MM.1S (cell line): ENCODE measurements around the gene PYGM.

ENCODE experiments used
- DNase-seq: peaks from one replicate; pipeline ENCODE4 v3.0.0-alpha.2; 2015
- H2AFZ ChIP-seq: fragments of 300-600 bp; sonication (generic); 2 replicates; pipeline ENCODE4 v1.6.0; 2016; ENCODE audit warnings: antibody characterized with exemption, low read length
- H3F3A ChIP-seq: fragments of 300-600 bp; sonication (generic); 2 replicates; pipeline ENCODE4 v1.6.1; 2016; ENCODE audit warnings: mild to moderate bottlenecking, antibody characterized with exemption, low read length, moderate library complexity, mixed read lengths; ENCODE audit not compliant: insufficient read depth
- H3K27ac ChIP-seq: fragments of 300-600 bp; sonication (generic); 2 replicates; pipeline ENCODE4 v1.5.1; 2016; ENCODE audit warnings: mild to moderate bottlenecking, low read length
- H3K27me3 ChIP-seq: fragments of 300-600 bp; sonication (generic); replicated peaks from 2 replicates; pipeline ENCODE4 v1.6.0; 2016; ENCODE audit warnings: low read length; ENCODE audit not compliant: insufficient read depth
- H3K36me3 ChIP-seq: fragments of 300-600 bp; sonication (generic); replicated peaks from 2 replicates; pipeline ENCODE4 v1.6.1; 2016; ENCODE audit warnings: mild to moderate bottlenecking, low read length, mixed read lengths; ENCODE audit not compliant: insufficient read depth
- H3K4me1 ChIP-seq: fragments of 300-600 bp; sonication (generic); 2 replicates; pipeline ENCODE4 v1.6.1; 2016; ENCODE audit warnings: low read length, mixed read lengths
- H3K4me2 ChIP-seq: fragments of 300-600 bp; sonication (generic); 2 replicates; pipeline ENCODE4 v1.6.0; 2016; ENCODE audit warnings: low read depth, low read length
- H3K4me3 ChIP-seq: fragments of 300-600 bp; sonication (generic); 2 replicates; pipeline ENCODE4 v1.5.1; 2016; ENCODE audit warnings: low read length, mixed read lengths
- H3K79me2 ChIP-seq: fragments of 300-600 bp; sonication (generic); 2 replicates; pipeline ENCODE4 v1.6.1; 2016; ENCODE audit warnings: mixed run types, low read length, mixed read lengths
- H3K9ac ChIP-seq: fragments of 300-600 bp; sonication (generic); 2 replicates; pipeline ENCODE4 v1.6.1; 2016; ENCODE audit warnings: low read length, mixed read lengths
- H3K9me2 ChIP-seq: fragments of 300-600 bp; sonication (generic); replicated peaks from 2 replicates; pipeline ENCODE4 v1.6.1; 2016; ENCODE audit warnings: mild to moderate bottlenecking, low read length, mixed read lengths; ENCODE audit not compliant: insufficient read depth
- H3K9me3 ChIP-seq: fragments of 300-600 bp; sonication (generic); replicated peaks from 2 replicates; pipeline ENCODE4 v1.6.1; 2016; ENCODE audit warnings: mild to moderate bottlenecking, low read length, mixed read lengths; ENCODE audit not compliant: insufficient read depth
- H4K20me1 ChIP-seq: fragments of 300-600 bp; sonication (generic); 2 replicates; pipeline ENCODE4 v1.6.1; 2016; ENCODE audit warnings: mild to moderate bottlenecking, low read length, moderate library complexity, mixed read lengths; ENCODE audit not compliant: insufficient read depth
- EZH2 ChIP-seq: fragments of 300-600 bp; sonication (generic); optimal IDR thresholded peaks from 2 replicates; pipeline ENCODE3; 2017; ENCODE audit warnings: low read depth, mild to moderate bottlenecking, antibody characterized with exemption, low read length, mixed read lengths
- EZH2phosphoT487 ChIP-seq: fragments of 300-600 bp; sonication (generic); IDR thresholded peaks from 2 replicates; pipeline ENCODE4 v1.6.1; 2018; ENCODE audit warnings: antibody characterized with exemption, low read length
- TF ChIP-seq, protein P1 (sequence below): fragments of 300-600 bp; sonication (generic); IDR thresholded peaks from 2 replicates; pipeline ENCODE4 v1.5.1; 2016; ENCODE audit warnings: antibody characterized with exemption, low read length, mixed read lengths

The PYGM gene

DNA sequence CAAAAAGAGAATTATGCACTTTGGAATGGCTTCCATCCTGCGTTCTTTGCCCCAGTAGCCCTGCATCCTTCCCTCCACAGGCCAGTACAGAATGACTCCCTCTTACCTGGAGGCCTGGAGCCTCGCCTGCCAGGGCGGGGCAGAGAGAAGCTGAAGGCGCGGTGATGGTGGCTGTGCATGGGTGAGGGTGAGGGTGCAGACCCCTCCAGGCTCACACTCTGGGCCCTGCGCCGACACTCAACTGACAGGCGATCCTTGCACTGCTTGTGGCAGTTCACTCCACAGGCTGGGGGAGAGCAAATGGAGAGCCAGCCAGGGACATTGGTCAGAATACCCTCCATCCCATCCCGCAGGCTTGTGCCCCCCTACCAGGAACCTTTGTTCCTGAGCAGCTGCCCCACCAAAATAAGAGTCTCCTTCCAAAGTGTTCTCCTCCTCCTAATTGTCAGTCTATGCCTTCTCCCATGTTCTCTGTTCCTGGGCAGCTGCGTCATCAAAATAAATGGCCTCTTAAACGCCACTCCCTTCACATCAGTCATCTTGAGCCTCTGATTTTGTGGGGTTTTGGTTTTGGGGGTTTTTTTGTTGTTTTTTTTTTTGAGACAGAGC lies 30.9 kb downstream of the PYGM start:
- Histone ChIP-seq H3F3A (no peaks in the 10 kb centered on the region), H3K9me2 (no peaks in the 10 kb centered on the region), H4K20me1 (no peaks in the 10 kb centered on the region), H3K9ac (no peak overlapping the region), H3K9me3 (no peaks in the 10 kb centered on the region), H3K27me3 (peaks cover 87% of the 10 kb centered on the region), H3K79me2 (no peaks in the 10 kb centered on the region), H3K4me1 (no peaks in the 10 kb centered on the region), H3K4me2 (no peak overlapping the region), H3K36me3 (no peaks in the 10 kb centered on the region), H3K4me3 (no peak overlapping the region), H2AFZ (no peak overlapping the region), H3K27ac (no peak overlapping the region)
- TF ChIP-seq EZH2 (no peak), EZH2phosphoT487 (no peak)
- TF ChIP-seq, protein P1, sequence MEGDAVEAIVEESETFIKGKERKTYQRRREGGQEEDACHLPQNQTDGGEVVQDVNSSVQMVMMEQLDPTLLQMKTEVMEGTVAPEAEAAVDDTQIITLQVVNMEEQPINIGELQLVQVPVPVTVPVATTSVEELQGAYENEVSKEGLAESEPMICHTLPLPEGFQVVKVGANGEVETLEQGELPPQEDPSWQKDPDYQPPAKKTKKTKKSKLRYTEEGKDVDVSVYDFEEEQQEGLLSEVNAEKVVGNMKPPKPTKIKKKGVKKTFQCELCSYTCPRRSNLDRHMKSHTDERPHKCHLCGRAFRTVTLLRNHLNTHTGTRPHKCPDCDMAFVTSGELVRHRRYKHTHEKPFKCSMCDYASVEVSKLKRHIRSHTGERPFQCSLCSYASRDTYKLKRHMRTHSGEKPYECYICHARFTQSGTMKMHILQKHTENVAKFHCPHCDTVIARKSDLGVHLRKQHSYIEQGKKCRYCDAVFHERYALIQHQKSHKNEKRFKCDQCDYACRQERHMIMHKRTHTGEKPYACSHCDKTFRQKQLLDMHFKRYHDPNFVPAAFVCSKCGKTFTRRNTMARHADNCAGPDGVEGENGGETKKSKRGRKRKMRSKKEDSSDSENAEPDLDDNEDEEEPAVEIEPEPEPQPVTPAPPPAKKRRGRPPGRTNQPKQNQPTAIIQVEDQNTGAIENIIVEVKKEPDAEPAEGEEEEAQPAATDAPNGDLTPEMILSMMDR: no peak
- no peak for DNase-seq

GRCh38 chr11:64726867-64727530 lies 32.8 kb downstream of the PYGM start:
- Histone ChIP-seq H3K9ac (no peak overlapping the region), H3K9me3 (no peaks in the 10 kb centered on the region), H3K36me3 (no peaks in the 10 kb centered on the region), H3K27ac (no peak overlapping the region), H2AFZ (no peak overlapping the region), H3K4me1 (no peaks in the 10 kb centered on the region), H3K79me2 (no peaks in the 10 kb centered on the region), H3F3A (no peaks in the 10 kb centered on the region), H3K27me3 (peaks cover 83% of the 10 kb centered on the region), H3K4me3 (no peak overlapping the region), H3K9me2 (no peaks in the 10 kb centered on the region), H4K20me1 (no peaks in the 10 kb centered on the region), H3K4me2 (no peak overlapping the region)
- no peak for DNase-seq
- TF ChIP-seq EZH2 (no peak), EZH2phosphoT487 (no peak)
- TF ChIP-seq, protein P1: no peak

GRCh38 chr11:64726211-64726641 lies 33.5 kb downstream of the PYGM start:
- Histone ChIP-seq H3K9me3 (no peaks in the 10 kb centered on the region), H3K27me3 (peaks cover 83% of the 10 kb centered on the region), H4K20me1 (no peaks in the 10 kb centered on the region), H3K36me3 (no peaks in the 10 kb centered on the region), H3K79me2 (no peaks in the 10 kb centered on the region), H3K4me3 (no peak overlapping the region), H3K4me1 (no peaks in the 10 kb centered on the region), H3K27ac (no peak overlapping the region), H3K9ac (no peak overlapping the region), H2AFZ (no peak overlapping the region), H3K4me2 (no peak overlapping the region), H3F3A (no peaks in the 10 kb centered on the region), H3K9me2 (no peaks in the 10 kb centered on the region)
- DNase-seq: no peak
- TF ChIP-seq EZH2phosphoT487 (no peak), EZH2 (no peak)

DNA sequence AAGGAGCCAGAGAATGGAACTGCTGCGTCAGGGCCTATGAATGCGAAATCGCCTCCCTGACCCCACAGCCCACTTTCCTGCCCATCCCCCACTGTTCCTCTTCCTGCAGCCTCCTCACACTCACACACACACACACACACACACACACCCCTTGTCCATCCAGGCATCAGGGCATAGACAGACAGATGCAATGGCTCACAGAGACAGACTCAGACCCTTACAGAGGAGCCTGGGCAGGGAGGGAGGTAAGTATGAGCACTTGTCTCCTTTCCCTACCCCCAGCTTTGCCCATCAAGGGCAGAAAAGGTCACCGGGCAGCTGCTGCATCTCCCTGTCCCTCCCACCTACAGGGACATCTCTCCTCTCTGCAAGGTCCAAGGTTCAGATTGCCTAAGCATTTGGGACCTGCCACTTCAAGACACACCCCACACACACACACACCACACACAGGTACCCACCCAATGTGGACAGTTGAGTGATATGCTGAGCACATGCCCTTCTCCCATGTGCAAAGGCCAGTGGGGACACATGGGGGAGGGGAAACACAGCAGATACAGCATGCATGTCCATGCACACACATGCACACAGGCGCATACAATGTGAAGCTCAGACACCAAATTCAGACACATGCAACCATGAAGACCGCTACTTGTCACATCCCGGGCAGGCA lies 34.8 kb downstream of the PYGM start:
- Histone ChIP-seq H3K27ac (no peak overlapping the region), H3K9me2 (no peaks in the 10 kb centered on the region), H3K9ac (no peak overlapping the region), H3K36me3 (no peaks in the 10 kb centered on the region), H3K27me3 (peaks cover 84% of the 10 kb centered on the region), H3K79me2 (no peaks in the 10 kb centered on the region), H2AFZ (no peak overlapping the region), H3K4me1 (no peaks in the 10 kb centered on the region), H4K20me1 (no peaks in the 10 kb centered on the region), H3K4me3 (no peak overlapping the region), H3F3A (no peaks in the 10 kb centered on the region), H3K9me3 (no peaks in the 10 kb centered on the region), H3K4me2 (no peak overlapping the region)
- no peak for DNase-seq
- TF ChIP-seq EZH2phosphoT487 (no peak), EZH2 (no peak)
- TF ChIP-seq, protein P1: no peak
